GM12801 (cell line): ENCODE results near the gene ADGRL2.

Experiments
- TF ChIP-seq, protein P1 (sequence below): IDR thresholded peaks from one replicate; pipeline ENCODE4 v1.5.1; 2011; ENCODE audit warnings: control low read depth; ENCODE audit not compliant: insufficient read length; ENCODE audit errors: extremely low read depth

Gene ADGRL2

DNA sequence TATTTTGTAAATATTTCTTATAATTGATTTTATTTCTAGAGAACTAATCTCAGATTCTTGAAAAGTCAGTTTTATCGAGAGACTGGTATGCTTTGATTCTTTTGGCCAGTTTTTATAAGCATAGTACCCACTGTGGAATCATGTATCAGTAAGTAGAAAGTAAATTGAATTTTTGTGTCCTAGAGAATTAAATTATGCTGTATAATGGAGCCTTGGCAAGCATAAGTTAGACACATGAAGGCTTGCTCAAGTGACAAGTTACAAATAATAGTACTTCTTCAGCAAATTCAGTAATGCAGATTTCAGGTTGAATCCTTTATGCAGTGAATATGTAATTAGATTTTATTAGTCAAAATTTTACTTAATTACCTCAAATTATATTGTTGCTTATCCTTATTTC is 40.1 kb downstream of the ADGRL2 start:
- TF ChIP-seq, protein P1, sequence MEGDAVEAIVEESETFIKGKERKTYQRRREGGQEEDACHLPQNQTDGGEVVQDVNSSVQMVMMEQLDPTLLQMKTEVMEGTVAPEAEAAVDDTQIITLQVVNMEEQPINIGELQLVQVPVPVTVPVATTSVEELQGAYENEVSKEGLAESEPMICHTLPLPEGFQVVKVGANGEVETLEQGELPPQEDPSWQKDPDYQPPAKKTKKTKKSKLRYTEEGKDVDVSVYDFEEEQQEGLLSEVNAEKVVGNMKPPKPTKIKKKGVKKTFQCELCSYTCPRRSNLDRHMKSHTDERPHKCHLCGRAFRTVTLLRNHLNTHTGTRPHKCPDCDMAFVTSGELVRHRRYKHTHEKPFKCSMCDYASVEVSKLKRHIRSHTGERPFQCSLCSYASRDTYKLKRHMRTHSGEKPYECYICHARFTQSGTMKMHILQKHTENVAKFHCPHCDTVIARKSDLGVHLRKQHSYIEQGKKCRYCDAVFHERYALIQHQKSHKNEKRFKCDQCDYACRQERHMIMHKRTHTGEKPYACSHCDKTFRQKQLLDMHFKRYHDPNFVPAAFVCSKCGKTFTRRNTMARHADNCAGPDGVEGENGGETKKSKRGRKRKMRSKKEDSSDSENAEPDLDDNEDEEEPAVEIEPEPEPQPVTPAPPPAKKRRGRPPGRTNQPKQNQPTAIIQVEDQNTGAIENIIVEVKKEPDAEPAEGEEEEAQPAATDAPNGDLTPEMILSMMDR = no peak

DNA sequence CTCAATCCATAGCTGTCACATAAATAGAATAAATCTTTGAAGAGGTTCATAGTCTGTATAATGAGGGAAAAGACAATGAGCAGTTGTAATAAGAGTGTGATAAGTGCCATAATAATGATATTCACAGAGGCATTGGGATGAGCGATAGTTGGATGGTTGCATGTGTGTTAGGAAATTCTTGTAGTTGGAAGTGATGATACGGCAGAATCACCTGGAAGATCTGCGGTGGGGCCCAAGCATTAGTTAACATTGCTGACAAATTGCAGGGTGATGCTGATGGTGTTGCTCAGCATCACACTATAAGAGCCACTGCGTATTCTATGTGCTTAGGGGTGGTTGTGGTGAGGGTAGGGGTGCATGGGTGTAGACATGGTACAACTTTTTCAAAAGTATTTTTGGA is 41.1 kb downstream of the ADGRL2 start:
- TF ChIP-seq, protein P1 = no peak

DNA sequence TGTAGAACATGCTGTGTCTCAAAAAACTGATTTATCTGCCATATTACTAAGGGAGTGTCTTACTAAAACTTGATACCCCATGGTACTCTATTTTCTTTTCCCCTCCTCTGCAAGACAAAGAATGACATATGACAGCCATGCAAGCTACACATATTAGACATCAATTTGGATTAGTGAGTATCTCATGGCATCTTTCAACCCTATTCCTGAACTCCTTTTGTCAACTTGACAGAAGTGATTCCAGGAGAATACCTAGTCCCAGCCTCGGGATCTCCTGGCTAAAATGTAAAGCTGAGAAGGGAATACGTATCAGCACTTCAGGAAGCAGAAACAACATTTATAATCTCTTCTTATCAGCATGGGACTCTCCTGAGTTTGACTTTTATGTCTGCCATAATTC is 43.7 kb downstream of the ADGRL2 start:
- TF ChIP-seq, protein P1 = no peak

DNA sequence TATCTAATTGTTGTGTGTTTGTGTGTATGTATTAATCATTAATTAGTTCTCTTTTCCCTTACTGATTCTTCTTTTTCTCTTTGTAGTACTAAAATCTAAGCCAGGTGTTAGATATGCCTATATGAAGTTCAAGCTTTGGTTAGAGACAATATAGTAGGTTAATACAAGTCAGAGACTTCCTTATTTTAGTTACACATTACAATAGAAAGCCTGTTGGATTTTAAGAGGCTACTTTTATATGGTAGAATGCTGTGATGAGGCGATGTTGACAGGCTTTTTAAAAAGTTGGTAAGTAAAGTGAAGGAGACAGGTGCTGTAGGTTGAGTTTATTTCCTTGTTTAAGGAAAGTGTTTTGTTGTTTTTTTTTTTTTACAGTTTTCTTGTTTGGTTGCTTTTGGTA is 45.9 kb downstream of the ADGRL2 start:
- TF ChIP-seq, protein P1 = no peak

DNA sequence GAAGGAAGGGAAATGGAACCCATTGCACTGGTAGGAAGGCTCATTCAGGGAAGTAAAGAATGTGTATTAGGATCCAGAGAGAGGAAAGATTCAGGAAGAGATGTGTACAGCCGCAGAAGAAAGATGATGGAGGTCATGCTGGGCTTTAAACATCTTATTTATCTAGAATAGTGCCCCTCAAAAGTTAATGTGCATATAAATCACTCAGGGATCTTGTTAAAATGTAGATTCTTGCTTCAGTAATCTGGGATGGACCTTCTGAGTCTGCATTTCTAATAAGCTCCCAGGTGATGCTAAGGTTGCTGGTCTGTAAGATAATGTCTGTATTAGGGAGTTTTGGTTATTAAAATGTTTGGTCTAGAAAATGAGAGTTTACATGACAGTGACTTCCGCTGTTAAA is 46.3 kb downstream of the ADGRL2 start:
- TF ChIP-seq, protein P1 = no peak

DNA sequence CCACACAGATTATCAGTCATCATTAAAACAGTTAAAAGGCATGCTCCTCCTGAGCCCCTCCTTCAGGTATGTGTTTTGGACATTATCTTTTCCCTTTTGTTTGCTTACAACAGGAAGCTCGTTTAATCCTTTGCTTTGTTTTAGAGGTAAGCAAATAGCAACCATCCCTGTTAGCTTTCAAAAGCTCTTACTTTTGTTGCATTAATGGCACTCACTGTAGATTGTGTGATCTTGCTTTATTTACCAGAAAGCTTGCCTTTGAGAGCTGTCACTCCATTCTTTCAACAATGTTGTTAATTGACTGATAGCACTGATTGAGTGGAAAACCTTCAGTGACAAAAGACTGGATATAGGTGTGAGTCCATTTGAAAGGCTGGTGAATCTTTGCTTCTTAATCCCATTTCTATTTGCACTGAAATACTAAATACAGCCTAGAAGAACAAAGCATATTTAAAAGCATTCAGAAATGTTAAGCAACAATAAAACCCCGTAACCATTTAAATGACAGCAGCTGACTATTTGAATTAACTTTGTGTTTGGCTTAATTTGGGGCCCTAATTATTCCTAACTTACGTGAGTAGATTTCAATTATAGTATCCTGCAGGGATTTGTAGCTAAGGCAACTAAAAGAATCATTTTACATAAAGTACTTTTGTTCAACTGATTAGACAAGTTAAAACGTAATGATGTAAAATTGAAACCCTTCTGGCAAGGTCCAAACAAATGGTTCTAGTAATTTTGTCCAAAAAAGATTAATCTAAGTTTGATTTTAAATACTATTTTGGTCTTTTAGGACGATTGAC is 48.3 kb downstream of the ADGRL2 start:
- TF ChIP-seq, protein P1 = no peak

DNA sequence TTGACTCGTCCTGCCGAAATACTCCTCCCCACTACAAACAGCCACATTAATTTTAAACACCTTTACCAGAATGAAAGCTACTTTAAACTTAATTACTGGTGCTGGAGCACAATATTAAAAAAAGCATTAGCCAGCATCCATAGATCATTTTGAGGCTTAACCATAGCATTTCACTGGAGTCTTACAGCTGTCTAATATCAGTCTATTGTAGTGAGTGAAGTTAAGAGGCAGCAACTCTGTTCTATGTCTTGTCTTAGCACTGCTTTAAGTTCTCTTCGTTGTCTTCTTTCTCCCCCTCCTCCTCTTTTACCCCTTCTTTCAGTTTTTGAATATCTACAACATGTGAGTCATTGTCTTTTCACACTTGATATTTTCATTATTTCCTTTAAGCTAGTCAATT is 49.3 kb downstream of the ADGRL2 start:
- TF ChIP-seq, protein P1 = no peak
